Sigmoid colon (tissue), 7 donors: ENCODE measurements around the gene SLC35B2. TPM values are rescaled to one million over a fixed set of nuclear protein-coding genes. Genes with fewer than 3 reads are reported as not detected.

Experiments
- DNase-seq: peaks from one replicate; pipeline ENCODE4 v3.0.0-alpha.2; 2019
- H3K27ac ChIP-seq, 4 donors: fragments of 200-600 bp; sonication (generic); one replicate each; pipeline ENCODE4 v1.5.1; 2016 to 2019; ENCODE audit warnings: mild to moderate bottlenecking in 1 of 4
- H3K27me3 ChIP-seq, 3 donors: fragments of 200-600 bp; sonication (generic); one replicate each; pipeline ENCODE4 v1.5.1; 2019; ENCODE audit warnings: mild to moderate bottlenecking in 1 of 3
- H3K36me3 ChIP-seq, 4 donors: fragments of 200-600 bp; sonication (generic); one replicate each; pipeline ENCODE4 v1.5.1; 2016 to 2019
- H3K4me1 ChIP-seq, 4 donors: fragments of 200-600 bp; sonication (generic); one replicate each; pipeline ENCODE4 v1.5.1; 2017 to 2019
- H3K4me3 ChIP-seq, 4 donors: fragments of 200-600 bp; sonication (generic); one replicate each; pipeline ENCODE4 v1.5.1; 2017 to 2019; ENCODE audit warnings: mild to moderate bottlenecking in 2 of 4, moderate library complexity in 1 of 4
- H3K9me3 ChIP-seq, 4 donors: fragments of 200-600 bp in 3 of 4; sonication (generic) in 3 of 4; one replicate each; pipeline versions ENCODE4 v1.5.1 to v1.6.1; 2013 to 2019
- CTCF ChIP-seq, 4 experiments: fragments of 450-650 bp in 3 of 4; fragments of 200-600 bp in 1 of 4; IDR thresholded peaks; one replicate each; pipeline ENCODE4 v1.5.1; 2016 to 2019; ENCODE audit warnings: antibody characterized with exemption in 4 of 4, mild to moderate bottlenecking in 3 of 4, moderate library complexity in 2 of 4
- EP300 ChIP-seq, 4 donors: sonication (generic); formaldehyde crosslinking; IDR thresholded peaks; one replicate each; pipeline ENCODE4 v1.6.1; 2017; ENCODE audit warnings: antibody characterized with exemption in 4 of 4
- POLR2A ChIP-seq, 2 donors: fragments of 450-650 bp; IDR thresholded peaks; one replicate each; pipeline ENCODE4 v1.6.1; 2016; ENCODE audit warnings: antibody characterized with exemption in 2 of 2, mild to moderate bottlenecking in 2 of 2, moderate library complexity in 2 of 2
- POLR2AphosphoS5 ChIP-seq, 4 donors: sonication (generic); formaldehyde crosslinking; IDR thresholded peaks; one replicate each; pipeline ENCODE4 v1.6.1; 2017; ENCODE audit warnings: antibody characterized with exemption in 4 of 4
- WGBS, 2 donors: extraction: QIAGEN DNeasy Blood & Tissue Kit; methylation state at CpG; one replicate each; pipeline ENCODE4 v1.1.7; 2013; 5-methylcytosine and 5-hydroxymethylcytosine counted together
- intact Hi-C: fragments of 100-400 bp; cut with DNase I; formaldehyde crosslinking; loops from one replicate; pipeline ENCODE4 v1.15.1; 2023
- polyA plus RNA-seq, 3 donors: library from polyadenylated mRNA; stranded (reverse); fragments of 200-250 nt; gene quantifications; one replicate each; pipeline ENCODE4 v1.2.3, GENCODE V29; 2013
- total RNA-seq, 4 donors: library from RNA; depleted of rRNA; stranded (reverse); fragments of >200 nt; gene quantifications; one replicate each; pipeline ENCODE4 v1.1.0, GENCODE V29; 2016
- donor health status: healthy with polysubstance abuse.
- donor health status: Bipolar disorder and iron deficiency.
- donor health status: healthy.

The SLC35B2 gene
- total and polyA plus RNA-seq, 7 donors = 7.2 to 36.9 (median 25.7) TPM

- WGBS, 2 donors = 73 to 81% methylated on average over 3 of the region's 3 CpGs
- Histone ChIP-seq H3K27ac (no peak overlapping the region), H3K4me1 (peaks cover 0 to 38% (median 33%) of the 10 kb centered on the region in 4 donors), H3K9me3 (no peaks in the 10 kb centered on the region), H3K27me3 (peaks cover 10 to 35% (median 28%) of the 10 kb centered on the region in 3 donors), H3K36me3 (no peaks in the 10 kb centered on the region), H3K4me3 (no peak overlapping the region)
- intact Hi-C loops = loop anchor here (2.0 kb wide), 1 partner anchor 46 kb away; the partner anchor contains the start of gene AARS2
- no peak for DNase-seq
- TF ChIP-seq POLR2A (IDR thresholded peaks at IDR 0.05) (no peak), POLR2AphosphoS5 (IDR thresholded peaks at IDR 0.05) (no peak), CTCF (IDR thresholded peaks at IDR 0.05) (no peak), EP300 (IDR thresholded peaks at IDR 0.05) (no peak)
These were observed 9.0 kb upstream of the SLC35B2 start for GRCh38 chr6:44266347-44266746.

- peak overlapping the region; percentile 67 to 74 (median 71) for H3K4me3 ChIP-seq
- no peak for DNase-seq
- peak overlapping the region; percentile 75 to 88 (median 87) for H3K27ac ChIP-seq
- H3K4me1 ChIP-seq = peaks cover 0 to 36% (median 33%) of the 10 kb centered on the region in 4 donors
- H3K9me3 ChIP-seq = no peaks in the 10 kb centered on the region
- intact Hi-C loops = loop anchor here (2.0 kb wide), 1 partner anchor 47 kb away; the partner anchor contains the start of gene AARS2
- WGBS, 2 donors = 62 to 65% methylated on average over 17 of the region's 17 CpGs
- peaks cover 6 to 30% (median 23%) of the 10 kb centered on the region in 3 donors for H3K27me3 ChIP-seq
- no peaks in the 10 kb centered on the region for H3K36me3 ChIP-seq
- TF ChIP-seq EP300 (IDR thresholded peaks at IDR 0.05) (no peak), POLR2AphosphoS5 (IDR thresholded peaks at IDR 0.05) (no peak), CTCF (IDR thresholded peaks at IDR 0.05) (no peak), POLR2A (IDR thresholded peaks at IDR 0.05) (no peak)
These were observed 8.4 kb upstream of the SLC35B2 start for GRCh38 chr6:44265722-44266233.

GRCh38 chr6:44265007-44265721 is 7.8 kb upstream of the SLC35B2 start, which contains the start of gene NFKBIE:
Gene NFKBIE, minus strand, starts transcription at chr6:44265551. Its CDS starts 205 bp downstream, at chr6:44265346.
- H3K4me1 ChIP-seq = peaks cover 0 to 30% (median 29%) of the 10 kb centered on the region in 4 donors
- peak within 1 kb of the TSS; percentile 75 to 88 (median 87) for H3K27ac ChIP-seq
- WGBS, 2 donors = 1% methylated on average over 72 of the region's 72 CpGs
- peak; percentile 97 for DNase-seq
- H3K27me3 ChIP-seq = peaks cover under 1 to 24% (median 17%) of the 10 kb centered on the region in 3 donors
- H3K9me3 ChIP-seq = no peaks in the 10 kb centered on the region
- no peak for TF ChIP-seq CTCF (IDR thresholded peaks at IDR 0.05)
- no peak for TF ChIP-seq EP300 (IDR thresholded peaks at IDR 0.05)
- TF ChIP-seq POLR2A (IDR thresholded peaks at IDR 0.05) = peak in 1 of 2 donors; percentile 14
- peak; percentile 50 to 91 (median 82) for TF ChIP-seq POLR2AphosphoS5 (IDR thresholded peaks at IDR 0.05)
- intact Hi-C loops = no loop called here
- peak within 1 kb of the TSS; percentile 67 to 74 (median 71) for H3K4me3 ChIP-seq
- peaks cover 0 to 2% (median 1%) of the 10 kb centered on the region in 4 donors for H3K36me3 ChIP-seq

GRCh38 chr6:44264154-44265006 is 7.1 kb upstream of the SLC35B2 start:
- Histone ChIP-seq H3K4me1 (peaks cover 0 to 28% (median 27%) of the 10 kb centered on the region in 4 donors), H3K36me3 (peaks cover 0 to 9% (median 3%) of the 10 kb centered on the region in 4 donors), H3K27ac (peak overlapping the region; percentile 75 to 88 (median 87)), H3K9me3 (no peaks in the 10 kb centered on the region), H3K27me3 (peaks cover 0 to 16% (median 11%) of the 10 kb centered on the region in 3 donors), H3K4me3 (peak overlapping the region; percentile 67 to 74 (median 71))
- TF ChIP-seq CTCF (IDR thresholded peaks at IDR 0.05) = no peak
- no peak for DNase-seq
- intact Hi-C loops = no loop called here
- WGBS, 2 donors = 1% methylated on average over 13 of the region's 13 CpGs
